LNCaP clone FGC (cell line): ENCODE data around the gene SLC25A17.

Source experiments
- DNase-seq: peaks from one replicate; pipeline ENCODE4 v3.0.0-alpha.2; 2011; ENCODE audit warnings: low read depth
- H3K4me3 ChIP-seq: 2 replicates; pipeline ENCODE4 v1.5.1; 2011; ENCODE audit warnings: mild to moderate bottlenecking, low read depth, low read length, control low read depth
- CTCF ChIP-seq: IDR thresholded peaks from 2 replicates; pipeline ENCODE4 v1.5.1; 2012; ENCODE audit warnings: mild to moderate bottlenecking; ENCODE audit not compliant: control insufficient read depth, insufficient read depth; ENCODE audit errors: extremely low read depth

SLC25A17 gene

GRCh38 chr22:40729284-40729683 lies 89.9 kb downstream of the SLC25A17 start:
- TF ChIP-seq CTCF = no peak
- H3K4me3 ChIP-seq = no peak overlapping the region
- no peak for DNase-seq

- no peak for TF ChIP-seq CTCF
- DNase-seq = no peak
- H3K4me3 ChIP-seq = no peak overlapping the region
Measured at GRCh38 chr22:40728731-40729189, 90.4 kb downstream of the SLC25A17 start.

- DNase-seq = no peak
Measured at GRCh38 chr22:40727964-40728615, 91.1 kb downstream of the SLC25A17 start.

GRCh38 chr22:40727070-40727963 lies 91.8 kb downstream of the SLC25A17 start:
- no peak for DNase-seq

More at GRCh38 chr22:40727964-40728615, 91.1 kb downstream of the SLC25A17 start:
- H3K4me3 ChIP-seq = no peak overlapping the region
- TF ChIP-seq CTCF = no peak

GRCh38 chr22:40726514-40726913 lies 92.6 kb downstream of the SLC25A17 start:
- DNase-seq = no peak
- TF ChIP-seq CTCF = no peak
- H3K4me3 ChIP-seq = no peak overlapping the region

More at GRCh38 chr22:40727070-40727963, 91.8 kb downstream of the SLC25A17 start:
- TF ChIP-seq CTCF = no peak
- no peak overlapping the region for H3K4me3 ChIP-seq

- H3K4me3 ChIP-seq = no peak overlapping the region
- no peak for DNase-seq
- TF ChIP-seq CTCF = no peak
Measured at GRCh38 chr22:40723396-40723933, 95.7 kb downstream of the SLC25A17 start.
